Stimulated activated naive CD8-positive, alpha-beta T cell treated with anti-CD3 and anti-CD28 coated beads, Interleukin-15, Interleukin-2, amounts not matched to agents 100 ng/mL and 50 ng/mL, for 24 hours (primary cell): Measurements from ENCODE around the gene SCD5.

Experiments used
- H3K27ac Mint-ChIP-seq: one replicate; pipeline ENCODE4 v1.8.0; 2021; ENCODE audit warnings: mild to moderate bottlenecking, mixed read lengths
- H3K27me3 Mint-ChIP-seq: one replicate; pipeline ENCODE4 v1.8.0; 2021; ENCODE audit warnings: mixed read lengths
- H3K36me3 Mint-ChIP-seq: one replicate; pipeline ENCODE4 v1.8.0; 2021; ENCODE audit warnings: low read depth, mixed read lengths
- H3K4me1 Mint-ChIP-seq: one replicate; pipeline ENCODE4 v1.8.0; 2021; ENCODE audit warnings: low read depth, mixed read lengths
- H3K4me3 Mint-ChIP-seq: one replicate; pipeline ENCODE4 v1.8.0; 2021; ENCODE audit warnings: mild to moderate bottlenecking, mixed read lengths
- H3K9me3 Mint-ChIP-seq: one replicate; pipeline ENCODE4 v1.8.0; 2021; ENCODE audit warnings: mixed read lengths

SCD5 gene

GRCh38 chr4:82611527-82611926, 187.1 kb downstream of the SCD5 start:
- Mint-ChIP-seq H3K4me3 (no peak overlapping the region), H3K9me3 (no peaks in the 10 kb centered on the region), H3K27ac (no peak overlapping the region)

DNA sequence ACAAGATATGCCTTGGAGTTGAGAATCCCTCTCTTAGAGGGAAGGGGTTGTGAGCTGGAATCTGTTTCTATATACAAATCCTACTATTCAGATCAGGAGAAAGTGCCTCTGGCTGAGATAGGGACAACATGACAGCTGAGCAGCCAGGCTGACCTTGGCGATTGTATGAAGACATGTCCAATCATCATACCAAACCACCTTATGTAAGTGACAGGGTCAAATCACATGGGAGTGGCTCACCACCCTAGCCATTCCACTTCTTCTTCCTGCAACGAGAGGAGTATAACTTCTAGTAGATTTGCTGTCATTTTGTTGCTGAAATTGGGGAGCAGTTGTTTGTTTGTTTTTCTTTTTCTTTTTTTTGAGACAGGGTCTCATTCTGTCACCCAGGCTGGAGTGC, 188.6 kb downstream of the SCD5 start:
- H3K36me3 Mint-ChIP-seq: no peaks in the 10 kb centered on the region
- H3K9me3 Mint-ChIP-seq: no peaks in the 10 kb centered on the region
- H3K4me3 Mint-ChIP-seq: no peak overlapping the region
- H3K27ac Mint-ChIP-seq: peak overlapping the region; percentile 11
- H3K27me3 Mint-ChIP-seq: no peaks in the 10 kb centered on the region
- H3K4me1 Mint-ChIP-seq: no peaks in the 10 kb centered on the region

More at GRCh38 chr4:82611527-82611926, 187.1 kb downstream of the SCD5 start:
- Mint-ChIP-seq H3K36me3 (no peaks in the 10 kb centered on the region), H3K27me3 (no peaks in the 10 kb centered on the region), H3K4me1 (no peaks in the 10 kb centered on the region)

DNA sequence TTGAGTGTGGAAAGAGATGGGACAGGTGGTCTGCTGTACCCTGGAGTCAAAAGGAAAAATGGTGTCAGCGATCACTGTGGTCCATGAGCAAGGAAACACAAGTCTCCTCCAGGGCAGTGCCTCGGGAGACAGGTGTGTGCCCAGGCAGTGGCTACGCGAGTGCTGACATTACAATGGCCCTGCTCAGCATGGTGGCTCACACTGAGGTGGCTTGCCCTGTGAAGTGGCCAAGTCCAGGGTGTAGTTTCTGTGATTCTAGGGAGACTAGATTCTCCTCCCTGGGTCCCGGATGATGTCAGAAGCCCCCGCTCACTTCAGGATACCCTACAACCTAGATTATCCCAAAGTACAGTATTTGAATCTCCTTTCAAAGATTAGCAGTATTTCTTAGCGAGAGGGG, 192.0 kb downstream of the SCD5 start:
- Mint-ChIP-seq H3K27me3 (no peaks in the 10 kb centered on the region), H3K27ac (no peak overlapping the region), H3K4me3 (no peak overlapping the region), H3K9me3 (no peaks in the 10 kb centered on the region), H3K36me3 (no peaks in the 10 kb centered on the region), H3K4me1 (no peaks in the 10 kb centered on the region)

- Mint-ChIP-seq H3K27me3 (no peaks in the 10 kb centered on the region), H3K9me3 (no peaks in the 10 kb centered on the region), H3K4me3 (no peak overlapping the region), H3K4me1 (no peaks in the 10 kb centered on the region), H3K36me3 (no peaks in the 10 kb centered on the region), H3K27ac (peak overlapping the region; percentile 14)
These were observed 194.1 kb downstream of the SCD5 start for GRCh38 chr4:82604522-82604921.

DNA sequence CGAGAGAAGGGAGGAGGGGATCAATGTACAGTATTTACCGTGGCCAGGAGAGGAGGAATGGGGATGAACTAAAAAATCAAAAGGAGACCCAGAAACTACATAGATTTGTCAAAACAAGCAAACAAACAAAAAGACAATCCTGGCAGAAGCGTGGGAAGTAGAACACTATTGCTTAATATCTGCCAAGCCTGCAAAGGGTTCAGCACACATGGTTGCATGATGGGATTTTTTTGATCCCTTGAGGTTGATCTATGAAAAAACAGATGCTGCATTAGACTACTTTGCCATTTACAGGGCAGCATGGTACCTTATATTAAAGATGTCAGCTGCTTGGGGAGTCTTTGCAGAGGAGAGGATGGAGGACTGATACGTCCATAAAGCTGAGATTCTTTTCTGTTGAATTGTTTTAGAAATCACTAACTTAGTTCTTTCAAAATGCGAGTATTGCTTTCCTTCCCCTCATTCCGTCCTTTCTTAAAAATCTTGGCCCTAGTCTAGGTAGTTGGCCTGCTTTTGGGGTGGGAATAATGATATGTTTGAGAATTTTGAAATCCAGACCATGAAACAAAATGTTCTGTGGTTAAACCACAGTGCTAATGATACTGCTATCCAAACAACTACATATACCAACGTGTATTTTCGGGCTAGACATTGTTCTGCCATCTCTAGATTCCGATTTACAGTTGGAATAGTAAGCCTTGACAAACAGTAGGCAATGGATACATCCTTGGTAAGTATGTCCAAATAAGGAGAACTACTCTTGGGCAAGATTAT, 197.2 kb downstream of the SCD5 start:
- Mint-ChIP-seq H3K27me3 (peaks cover 5% of the 10 kb centered on the region), H3K27ac (no peak overlapping the region), H3K4me1 (no peaks in the 10 kb centered on the region), H3K4me3 (no peak overlapping the region), H3K36me3 (no peaks in the 10 kb centered on the region), H3K9me3 (no peaks in the 10 kb centered on the region)

- no peak overlapping the region for H3K4me3 Mint-ChIP-seq
- H3K36me3 Mint-ChIP-seq: no peaks in the 10 kb centered on the region
- H3K9me3 Mint-ChIP-seq: no peaks in the 10 kb centered on the region
- no peaks in the 10 kb centered on the region for H3K4me1 Mint-ChIP-seq
- H3K27me3 Mint-ChIP-seq: peaks cover 5% of the 10 kb centered on the region
- no peak overlapping the region for H3K27ac Mint-ChIP-seq
These were observed 199.3 kb downstream of the SCD5 start for GRCh38 chr4:82599336-82599735.

GRCh38 chr4:82594456-82594855, 204.1 kb downstream of the SCD5 start:
- H3K4me3 Mint-ChIP-seq: no peak overlapping the region
- H3K9me3 Mint-ChIP-seq: no peaks in the 10 kb centered on the region
- no peaks in the 10 kb centered on the region for H3K36me3 Mint-ChIP-seq
- H3K27ac Mint-ChIP-seq: no peak overlapping the region
- H3K4me1 Mint-ChIP-seq: no peaks in the 10 kb centered on the region
- peaks cover 12% of the 10 kb centered on the region for H3K27me3 Mint-ChIP-seq

DNA sequence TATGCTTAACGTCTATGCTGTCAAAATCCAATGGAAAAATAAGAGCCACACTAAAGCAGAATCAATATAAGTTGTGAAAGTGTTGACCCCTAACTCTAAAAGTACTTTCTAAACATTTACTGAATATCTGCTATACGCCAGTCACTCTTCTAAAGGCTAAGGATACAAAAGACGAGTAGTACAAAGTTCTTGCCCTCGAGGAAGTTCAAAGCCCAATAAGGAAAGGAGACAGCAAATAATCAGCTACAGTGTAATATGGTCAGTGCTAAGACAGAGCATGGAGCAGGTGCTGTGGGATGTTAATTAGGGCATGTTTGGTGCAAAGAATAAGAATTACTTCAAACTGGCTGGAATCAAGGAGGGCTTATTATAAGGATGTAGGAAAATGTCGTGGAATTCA, 205.2 kb downstream of the SCD5 start:
- Mint-ChIP-seq H3K27ac (no peak overlapping the region), H3K4me3 (no peak overlapping the region), H3K4me1 (no peaks in the 10 kb centered on the region), H3K36me3 (no peaks in the 10 kb centered on the region), H3K27me3 (peaks cover 12% of the 10 kb centered on the region), H3K9me3 (no peaks in the 10 kb centered on the region)

- Mint-ChIP-seq H3K4me3 (no peak overlapping the region), H3K27me3 (peaks cover 12% of the 10 kb centered on the region), H3K36me3 (no peaks in the 10 kb centered on the region), H3K4me1 (no peaks in the 10 kb centered on the region), H3K27ac (no peak overlapping the region), H3K9me3 (no peaks in the 10 kb centered on the region)
These were observed 206.0 kb downstream of the SCD5 start for GRCh38 chr4:82592639-82593038.

DNA sequence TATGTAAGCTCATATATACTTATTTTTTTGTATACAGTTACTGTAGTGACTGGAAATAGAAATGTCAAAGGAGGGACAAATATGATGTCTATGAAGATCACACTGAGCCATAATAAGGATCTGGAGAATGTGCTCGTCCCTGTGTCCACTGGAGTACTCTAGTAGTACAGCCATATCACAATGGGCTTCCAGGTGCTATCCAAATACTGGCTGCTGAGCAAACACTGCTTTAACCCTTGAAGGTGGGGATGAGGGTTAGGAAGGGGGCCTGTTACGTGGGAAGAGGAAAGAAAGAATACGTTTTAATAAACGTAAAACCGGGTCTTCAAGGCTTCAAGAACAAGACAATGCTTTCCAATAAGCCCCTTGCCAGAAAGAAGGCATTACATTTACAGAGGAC, 207.0 kb downstream of the SCD5 start:
- Mint-ChIP-seq H3K4me3 (no peak overlapping the region), H3K36me3 (no peaks in the 10 kb centered on the region), H3K9me3 (no peaks in the 10 kb centered on the region), H3K27me3 (peaks cover 7% of the 10 kb centered on the region), H3K4me1 (no peaks in the 10 kb centered on the region), H3K27ac (no peak overlapping the region)

- H3K36me3 Mint-ChIP-seq: no peaks in the 10 kb centered on the region
- peaks cover 7% of the 10 kb centered on the region for H3K27me3 Mint-ChIP-seq
- no peaks in the 10 kb centered on the region for H3K4me1 Mint-ChIP-seq
- no peak overlapping the region for H3K27ac Mint-ChIP-seq
- H3K9me3 Mint-ChIP-seq: no peaks in the 10 kb centered on the region
- no peak overlapping the region for H3K4me3 Mint-ChIP-seq
These were observed 208.8 kb downstream of the SCD5 start for GRCh38 chr4:82589756-82590155.

DNA sequence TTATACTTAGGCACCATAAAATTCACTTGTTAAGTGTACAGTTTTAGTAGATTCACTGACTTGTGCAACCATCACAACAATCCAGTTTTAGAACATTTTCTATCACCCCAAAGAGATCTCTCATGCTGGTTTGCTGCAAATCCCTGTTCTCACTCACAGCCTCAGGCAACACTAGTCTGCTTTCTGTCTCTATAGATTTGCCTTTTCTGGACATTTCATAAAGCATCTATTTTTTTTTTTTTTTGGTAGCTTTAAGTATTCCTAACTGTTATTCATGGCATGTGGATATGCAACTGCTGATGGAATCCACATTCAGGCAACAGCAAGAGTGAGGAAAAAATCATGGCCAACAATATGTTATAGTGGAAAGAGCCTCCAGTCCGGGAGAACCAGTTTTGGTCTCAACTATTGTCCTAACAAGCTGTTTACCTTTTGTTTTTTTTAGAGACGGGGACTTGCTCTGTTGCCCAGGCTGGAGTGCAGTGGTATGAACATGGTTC, 209.8 kb downstream of the SCD5 start:
- H3K9me3 Mint-ChIP-seq: no peaks in the 10 kb centered on the region
- H3K27me3 Mint-ChIP-seq: peaks cover 7% of the 10 kb centered on the region
- no peak overlapping the region for H3K4me3 Mint-ChIP-seq
- no peak overlapping the region for H3K27ac Mint-ChIP-seq
- H3K4me1 Mint-ChIP-seq: no peaks in the 10 kb centered on the region
- no peaks in the 10 kb centered on the region for H3K36me3 Mint-ChIP-seq

- no peaks in the 10 kb centered on the region for H3K36me3 Mint-ChIP-seq
- peaks cover 10% of the 10 kb centered on the region for H3K27me3 Mint-ChIP-seq
- H3K27ac Mint-ChIP-seq: no peak overlapping the region
- H3K4me3 Mint-ChIP-seq: no peak overlapping the region
- H3K9me3 Mint-ChIP-seq: no peaks in the 10 kb centered on the region
- H3K4me1 Mint-ChIP-seq: no peaks in the 10 kb centered on the region
These were observed 210.6 kb downstream of the SCD5 start for GRCh38 chr4:82587826-82588540.

GRCh38 chr4:82585690-82586435, 212.7 kb downstream of the SCD5 start:
- peaks cover 5% of the 10 kb centered on the region for H3K27me3 Mint-ChIP-seq
- no peak overlapping the region for H3K27ac Mint-ChIP-seq
- no peak overlapping the region for H3K4me3 Mint-ChIP-seq
- no peaks in the 10 kb centered on the region for H3K4me1 Mint-ChIP-seq
- H3K9me3 Mint-ChIP-seq: no peaks in the 10 kb centered on the region
- H3K36me3 Mint-ChIP-seq: no peaks in the 10 kb centered on the region

- Mint-ChIP-seq H3K36me3 (no peaks in the 10 kb centered on the region), H3K27ac (no peak overlapping the region), H3K9me3 (no peaks in the 10 kb centered on the region), H3K4me1 (no peaks in the 10 kb centered on the region), H3K4me3 (no peak overlapping the region), H3K27me3 (peaks cover 5% of the 10 kb centered on the region)
These were observed 213.7 kb downstream of the SCD5 start for GRCh38 chr4:82584931-82585330.
